ENCODE measurements around the gene SMIM36. TPM values are rescaled to one million over a fixed set of nuclear protein-coding genes. Genes with fewer than 3 reads are reported as not detected.

Gene SMIM36
- total and polyA plus RNA-seq, 11 donors: not detected

DNA sequence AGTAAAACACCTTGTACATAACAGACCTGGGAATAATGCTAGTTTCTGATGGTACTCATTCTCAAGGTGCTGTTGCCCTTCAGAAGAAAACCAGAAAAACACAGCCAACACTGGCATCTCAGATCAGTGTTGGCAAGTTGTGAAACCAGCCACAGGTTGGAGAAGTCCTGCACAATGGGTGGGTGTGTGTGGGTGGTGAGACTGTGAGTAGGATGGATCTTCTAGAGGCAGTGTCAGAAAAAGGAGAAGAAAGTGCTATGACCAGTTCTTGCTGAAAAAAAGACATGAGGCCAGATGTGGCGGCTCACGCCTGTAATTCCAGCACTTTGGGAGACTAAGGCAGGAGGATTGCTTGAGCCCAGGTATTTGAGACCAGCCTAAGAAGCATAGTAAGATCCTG, 35.2 kb upstream of the SMIM36 start:
- Histone ChIP-seq H3K27me3 (peaks cover 0 to 6% (median 0%) of the 10 kb centered on the region in 9 donors), H3K4me3 (no peak overlapping the region), H3K4me1 (no peaks in the 10 kb centered on the region), H3K27ac (no peak overlapping the region), H3K9me3 (peaks cover 0 to 5% (median 0%) of the 10 kb centered on the region in 12 donors), H3K36me3 (no peaks in the 10 kb centered on the region)
- 95 to 100% (median 98%) methylated on average over 2 of the region's 2 CpGs for WGBS, 4 donors
- ATAC-seq: no peak
- intact Hi-C loops (cut with DNase I): no loop called here
- TF ChIP-seq, protein P1, sequence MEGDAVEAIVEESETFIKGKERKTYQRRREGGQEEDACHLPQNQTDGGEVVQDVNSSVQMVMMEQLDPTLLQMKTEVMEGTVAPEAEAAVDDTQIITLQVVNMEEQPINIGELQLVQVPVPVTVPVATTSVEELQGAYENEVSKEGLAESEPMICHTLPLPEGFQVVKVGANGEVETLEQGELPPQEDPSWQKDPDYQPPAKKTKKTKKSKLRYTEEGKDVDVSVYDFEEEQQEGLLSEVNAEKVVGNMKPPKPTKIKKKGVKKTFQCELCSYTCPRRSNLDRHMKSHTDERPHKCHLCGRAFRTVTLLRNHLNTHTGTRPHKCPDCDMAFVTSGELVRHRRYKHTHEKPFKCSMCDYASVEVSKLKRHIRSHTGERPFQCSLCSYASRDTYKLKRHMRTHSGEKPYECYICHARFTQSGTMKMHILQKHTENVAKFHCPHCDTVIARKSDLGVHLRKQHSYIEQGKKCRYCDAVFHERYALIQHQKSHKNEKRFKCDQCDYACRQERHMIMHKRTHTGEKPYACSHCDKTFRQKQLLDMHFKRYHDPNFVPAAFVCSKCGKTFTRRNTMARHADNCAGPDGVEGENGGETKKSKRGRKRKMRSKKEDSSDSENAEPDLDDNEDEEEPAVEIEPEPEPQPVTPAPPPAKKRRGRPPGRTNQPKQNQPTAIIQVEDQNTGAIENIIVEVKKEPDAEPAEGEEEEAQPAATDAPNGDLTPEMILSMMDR (IDR thresholded peaks at IDR 0.05): no peak
- no peak for TF ChIP-seq POLR2A (IDR thresholded peaks at IDR 0.05)
- no peak for DNase-seq

DNA sequence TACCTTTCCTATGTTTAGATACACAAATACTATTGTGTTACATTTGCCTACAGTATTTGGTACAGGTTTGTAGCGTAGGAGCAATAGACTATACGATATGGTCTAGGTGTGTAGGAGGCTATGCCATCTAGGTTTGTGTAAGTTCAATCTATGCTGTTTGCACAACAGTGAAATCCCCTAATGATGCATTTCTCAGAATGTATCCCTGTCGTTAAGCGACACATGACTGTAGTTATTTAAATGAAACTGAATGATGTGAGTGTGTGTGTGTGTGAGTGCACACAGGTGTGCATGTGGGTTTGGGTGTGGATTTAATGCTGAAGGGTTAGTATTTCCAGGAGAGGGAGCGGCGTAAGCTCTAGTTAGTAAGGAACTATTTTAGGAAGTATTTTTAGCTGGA, 34.6 kb upstream of the SMIM36 start:
- 78 to 91% (median 88%) methylated on average over 6 of the region's 6 CpGs for WGBS, 4 donors
- intact Hi-C loops (cut with DNase I): no loop called here
- Histone ChIP-seq H3K4me3 (no peak overlapping the region), H3K4me1 (no peaks in the 10 kb centered on the region), H3K36me3 (no peaks in the 10 kb centered on the region), H3K9me3 (peaks cover 0 to 5% (median 0%) of the 10 kb centered on the region in 12 donors), H3K27me3 (peaks cover 0 to 6% (median 0%) of the 10 kb centered on the region in 9 donors), H3K27ac (no peak overlapping the region)
- no peak for TF ChIP-seq POLR2A (IDR thresholded peaks at IDR 0.05)
- TF ChIP-seq, protein P1 (IDR thresholded peaks at IDR 0.05): no peak
- DNase-seq (no peak), ATAC-seq (no peak)

DNA sequence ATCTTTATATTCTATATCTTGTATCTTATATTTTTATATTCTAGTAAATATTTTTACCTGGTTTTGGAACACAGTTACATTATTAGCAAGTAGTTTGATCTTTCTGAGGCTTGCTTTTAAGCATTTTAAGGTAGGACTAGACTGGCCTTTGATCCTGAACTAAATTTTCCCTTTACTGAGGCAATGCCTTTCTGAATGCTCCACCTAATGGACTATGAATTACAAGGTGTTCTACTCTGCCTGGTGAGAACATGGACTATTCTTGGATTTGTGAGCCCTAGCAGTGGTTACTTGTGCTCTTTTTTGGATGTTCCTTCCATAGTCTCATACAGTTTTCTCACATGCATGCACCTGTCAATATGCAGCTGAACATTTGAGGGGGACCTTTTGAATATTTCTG, 32.5 kb upstream of the SMIM36 start:
- Histone ChIP-seq H3K27me3 (peaks cover 0 to 7% (median 0%) of the 10 kb centered on the region in 9 donors), H3K36me3 (no peaks in the 10 kb centered on the region), H3K27ac (no peak overlapping the region), H3K4me1 (peaks cover 0 to 5% (median 0%) of the 10 kb centered on the region in 12 donors), H3K4me3 (no peak overlapping the region), H3K9me3 (peaks cover 0 to 3% (median 0%) of the 10 kb centered on the region in 12 donors)
- DNase-seq: no peak
- no peak for TF ChIP-seq POLR2A (IDR thresholded peaks at IDR 0.05)
- TF ChIP-seq, protein P1 (IDR thresholded peaks at IDR 0.05): no peak
- no peak for ATAC-seq
- intact Hi-C loops (cut with DNase I): no loop called here

DNA sequence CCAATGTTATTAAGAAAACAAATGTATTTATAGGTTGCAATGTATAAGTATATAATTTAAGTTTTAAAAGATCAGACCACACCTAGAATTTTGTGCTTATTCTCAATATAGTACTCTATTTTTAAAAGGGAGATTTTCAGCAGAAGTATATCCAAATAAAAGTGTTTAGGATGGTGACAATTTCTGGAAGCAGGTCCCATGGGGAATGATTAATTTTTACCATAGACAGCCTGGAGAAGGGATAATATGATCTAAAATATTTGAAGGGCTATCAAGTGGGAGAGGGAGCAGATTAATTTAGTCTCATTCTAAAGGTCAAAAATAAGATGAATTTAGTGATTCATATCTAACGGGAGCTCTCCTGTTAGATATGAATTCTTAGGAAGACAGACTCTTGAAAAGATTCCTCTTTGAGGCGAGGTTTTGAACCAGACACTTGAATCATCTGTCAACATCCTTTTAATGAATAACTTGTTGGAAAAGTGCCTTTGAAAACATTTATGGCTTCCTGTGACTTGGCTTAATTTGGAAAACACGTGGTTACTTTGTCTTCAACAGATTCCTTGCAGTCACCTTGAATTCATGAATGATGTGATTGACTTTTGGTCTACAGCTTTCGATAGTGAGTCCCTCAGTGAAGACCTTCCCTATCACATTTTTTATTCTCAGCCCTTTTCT, 29.3 kb upstream of the SMIM36 start:
- Histone ChIP-seq H3K4me3 (no peak overlapping the region), H3K9me3 (no peaks in the 10 kb centered on the region), H3K27me3 (peaks cover 0 to 7% (median 0%) of the 10 kb centered on the region in 9 donors), H3K36me3 (no peaks in the 10 kb centered on the region), H3K4me1 (peaks cover 0 to 5% (median 0%) of the 10 kb centered on the region in 12 donors), H3K27ac (no peak overlapping the region)
- 22 to 34% (median 29%) methylated on average over 4 of the region's 4 CpGs for WGBS, 4 donors
- TF ChIP-seq POLR2A (IDR thresholded peaks at IDR 0.05): no peak
- TF ChIP-seq, protein P1 (IDR thresholded peaks at IDR 0.05): no peak
- ATAC-seq (peak in 1 of 4 donors; percentile 45), DNase-seq (no peak)
- intact Hi-C loops (cut with DNase I): no loop called here
